GM12873 (cell line): Measurements from ENCODE around the gene OTOGL.

Experiments used
- TF ChIP-seq, protein P1 (sequence below): IDR thresholded peaks from 2 replicates; pipeline ENCODE4 v1.5.1; 2012; ENCODE audit warnings: low read depth, mild to moderate bottlenecking, moderate library complexity, low read length, control low read depth; ENCODE audit not compliant: insufficient read depth; ENCODE audit errors: missing control alignments

OTOGL gene

DNA sequence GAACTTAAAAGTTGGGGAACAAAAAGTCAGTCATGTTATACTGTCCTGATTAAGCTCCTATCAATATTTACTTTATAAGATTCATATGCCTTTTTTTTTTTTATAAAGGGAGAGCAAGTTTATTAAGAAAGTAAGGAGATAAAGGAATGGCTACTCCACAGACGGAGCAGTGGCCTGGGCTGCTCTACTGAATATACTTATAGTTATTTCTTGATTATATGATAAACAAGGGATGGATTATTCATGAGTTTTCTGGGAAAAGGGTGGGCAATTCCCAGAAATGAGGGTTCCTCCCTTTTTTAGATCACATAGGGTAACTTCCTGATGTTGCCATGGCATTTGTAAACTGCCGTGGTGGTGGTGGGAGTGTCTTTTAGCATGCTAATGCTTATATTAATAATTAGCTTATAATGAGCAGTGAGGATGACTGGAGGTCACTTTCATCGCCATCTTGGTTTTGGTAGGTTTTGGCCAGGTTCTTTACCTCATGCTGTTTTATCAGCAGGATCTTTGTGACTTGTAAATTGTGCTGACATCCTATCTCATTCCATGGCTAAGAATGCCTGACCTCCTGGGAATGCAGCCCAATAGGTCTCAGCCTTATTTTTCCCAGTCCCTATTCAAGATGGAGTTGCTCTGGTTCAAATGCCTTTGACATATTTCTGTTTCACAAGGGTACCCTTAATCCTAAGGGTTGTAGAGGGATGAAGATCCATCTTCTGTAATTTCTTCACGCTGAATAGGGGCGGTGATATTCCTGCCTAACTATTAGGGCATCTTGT lies 73.9 kb downstream of the OTOGL start:
- TF ChIP-seq, protein P1, sequence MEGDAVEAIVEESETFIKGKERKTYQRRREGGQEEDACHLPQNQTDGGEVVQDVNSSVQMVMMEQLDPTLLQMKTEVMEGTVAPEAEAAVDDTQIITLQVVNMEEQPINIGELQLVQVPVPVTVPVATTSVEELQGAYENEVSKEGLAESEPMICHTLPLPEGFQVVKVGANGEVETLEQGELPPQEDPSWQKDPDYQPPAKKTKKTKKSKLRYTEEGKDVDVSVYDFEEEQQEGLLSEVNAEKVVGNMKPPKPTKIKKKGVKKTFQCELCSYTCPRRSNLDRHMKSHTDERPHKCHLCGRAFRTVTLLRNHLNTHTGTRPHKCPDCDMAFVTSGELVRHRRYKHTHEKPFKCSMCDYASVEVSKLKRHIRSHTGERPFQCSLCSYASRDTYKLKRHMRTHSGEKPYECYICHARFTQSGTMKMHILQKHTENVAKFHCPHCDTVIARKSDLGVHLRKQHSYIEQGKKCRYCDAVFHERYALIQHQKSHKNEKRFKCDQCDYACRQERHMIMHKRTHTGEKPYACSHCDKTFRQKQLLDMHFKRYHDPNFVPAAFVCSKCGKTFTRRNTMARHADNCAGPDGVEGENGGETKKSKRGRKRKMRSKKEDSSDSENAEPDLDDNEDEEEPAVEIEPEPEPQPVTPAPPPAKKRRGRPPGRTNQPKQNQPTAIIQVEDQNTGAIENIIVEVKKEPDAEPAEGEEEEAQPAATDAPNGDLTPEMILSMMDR = no peak

DNA sequence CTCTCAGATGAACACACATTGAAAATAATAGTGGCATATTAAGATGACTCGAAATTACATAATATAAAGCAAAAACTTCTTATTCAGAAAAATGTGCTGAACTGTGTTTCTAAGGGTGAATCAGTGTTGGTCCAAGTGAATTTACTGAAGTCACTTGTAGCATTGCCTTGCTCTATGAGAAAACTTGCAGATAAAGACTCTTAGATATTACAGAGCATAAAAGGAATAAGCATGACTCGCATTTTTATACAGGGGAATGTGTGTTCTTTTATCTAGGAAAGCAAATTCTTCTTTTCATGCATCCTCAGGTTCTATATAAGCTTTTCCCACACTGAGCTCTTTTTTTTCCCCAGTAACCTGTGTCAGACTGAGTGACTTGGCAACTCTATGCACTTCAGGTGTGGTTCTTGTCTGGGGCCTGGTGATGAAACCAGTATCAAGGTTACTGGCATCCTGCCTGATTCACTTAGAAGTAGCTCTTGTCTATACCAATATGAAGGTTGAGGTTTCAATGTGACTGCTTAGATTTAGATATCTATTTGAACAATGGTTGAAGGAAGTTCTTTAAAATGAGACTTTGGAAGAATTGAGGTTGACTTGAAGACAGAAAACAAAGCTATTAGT lies 76.1 kb downstream of the OTOGL start:
- TF ChIP-seq, protein P1 = no peak

DNA sequence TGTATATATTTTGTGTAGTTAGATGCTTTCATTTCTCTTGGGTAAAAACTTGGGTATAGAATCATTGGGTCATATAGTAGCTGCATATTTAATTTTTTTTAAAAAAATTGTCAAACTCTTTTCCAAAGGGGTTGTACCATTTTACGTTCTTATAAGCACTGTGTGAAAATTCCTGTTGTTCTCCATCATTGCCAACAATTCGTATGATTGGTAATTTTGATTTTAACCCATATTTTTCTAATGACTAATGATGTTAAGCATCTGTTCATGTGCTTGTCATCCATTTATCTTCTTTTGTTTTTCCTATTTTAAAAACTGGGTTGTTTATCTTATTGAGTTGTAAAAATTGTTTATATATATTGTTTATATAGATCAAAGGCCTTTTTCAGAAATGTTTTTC lies 77.4 kb downstream of the OTOGL start:
- TF ChIP-seq, protein P1 = no peak

DNA sequence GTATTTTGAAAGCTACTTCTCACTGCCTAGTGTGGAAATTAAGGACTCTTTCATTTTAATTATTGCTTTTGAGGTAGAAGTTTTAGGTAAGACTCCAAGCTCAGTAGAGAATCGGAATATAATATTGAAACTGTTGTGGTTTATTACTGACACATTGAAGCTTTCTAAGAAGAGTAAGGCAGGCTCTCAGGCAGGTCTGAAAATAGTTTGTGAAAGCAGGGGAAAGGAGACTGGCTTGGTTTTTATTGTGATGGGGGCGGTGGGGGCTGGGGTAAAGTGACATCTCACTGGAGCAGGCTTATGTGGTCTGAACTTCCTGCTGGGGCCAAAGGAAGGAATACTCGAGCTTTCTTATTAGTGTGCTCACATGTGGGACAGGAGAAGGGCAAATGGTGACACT lies 79.5 kb downstream of the OTOGL start:
- TF ChIP-seq, protein P1 = no peak

DNA sequence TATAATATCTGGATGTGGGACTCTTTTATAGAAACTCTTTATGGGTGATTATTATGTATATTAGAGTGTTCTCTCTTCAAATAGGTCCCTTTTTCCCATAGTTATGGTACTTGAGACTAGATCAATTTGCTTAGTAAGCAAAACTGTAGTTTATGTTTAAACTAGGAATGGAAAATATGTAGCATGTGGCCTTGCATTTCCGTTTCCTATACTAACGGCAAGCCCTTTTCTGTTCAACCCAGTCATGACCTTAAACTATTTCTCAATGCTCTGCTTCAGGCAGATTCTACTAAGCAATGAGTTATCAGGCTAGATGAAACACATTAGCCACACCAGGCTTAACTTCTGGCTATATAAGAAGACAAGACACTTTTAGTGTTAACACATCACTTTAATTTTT lies 84.6 kb downstream of the OTOGL start:
- TF ChIP-seq, protein P1 = no peak

DNA sequence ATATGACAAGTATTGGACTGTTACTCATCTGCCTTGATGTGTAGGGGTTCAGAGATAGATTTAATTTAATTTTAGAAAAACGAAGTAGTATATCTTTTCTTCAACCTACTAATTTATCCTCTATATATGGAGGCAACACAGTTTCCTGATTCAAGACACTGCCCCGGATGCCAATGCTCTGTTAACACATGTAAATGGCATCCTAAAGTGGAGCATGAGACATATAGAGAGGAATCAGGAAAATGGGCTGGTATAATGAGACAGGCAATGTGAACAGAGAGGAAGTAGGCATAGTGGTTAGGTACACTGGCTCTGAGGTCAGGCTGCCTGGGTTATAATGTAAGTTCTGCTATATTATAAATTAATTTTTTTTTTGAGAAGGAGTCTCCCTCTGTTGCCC lies 85.6 kb downstream of the OTOGL start:
- TF ChIP-seq, protein P1 = no peak

DNA sequence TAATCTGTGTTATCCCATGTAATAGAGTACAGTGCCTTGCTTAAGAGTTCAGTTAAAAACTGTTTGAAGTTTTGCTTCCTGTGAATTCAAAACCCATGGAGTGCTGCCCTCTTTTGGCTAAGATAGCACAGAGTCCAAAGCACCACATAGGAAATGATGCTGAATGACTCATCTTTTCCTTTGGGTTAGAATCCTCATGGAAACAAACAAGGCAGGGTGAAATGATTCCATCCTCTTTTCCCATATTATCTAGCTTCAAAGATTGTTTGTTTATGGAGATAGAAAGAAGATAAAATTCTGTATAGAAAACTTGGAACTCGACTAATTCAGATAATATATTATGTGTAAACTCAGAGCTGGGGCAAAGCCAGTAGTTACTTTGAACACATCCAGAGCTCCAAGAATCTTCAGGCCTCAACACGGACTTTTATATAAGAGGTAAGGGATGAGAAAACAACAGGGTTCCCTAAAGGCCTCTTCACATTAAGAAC lies 87.4 kb downstream of the OTOGL start:
- TF ChIP-seq, protein P1 = peak; percentile 63
